Skin epidermis (tissue), 12 donors: Measurements from ENCODE around the gene RAVER2.
A peak's percentile ranks its signal among the peaks of the same experiment; 100 is the strongest.
"Not testable (repeated sequence)": the region's sequence is repeated elsewhere in the genome, so short reads cannot be mapped to it uniquely, and the experiment has no call there.

Experiments
- H3K27ac ChIP-seq, 21 experiments: fragments of 200-600 bp; sonication (generic) in 11 of 21; one replicate each; pipeline ENCODE4 v1.5.0; 2020; ENCODE audit warnings: mild to moderate bottlenecking in 3 of 21, inconsistent platforms in 2 of 21, moderate library complexity in 2 of 21
- H3K4me3 ChIP-seq, 7 experiments: fragments of 200-600 bp; sonication (generic) in 2 of 7; one replicate each; pipeline ENCODE4 v1.5.0; 2020; ENCODE audit warnings: inconsistent platforms in 2 of 7, mild to moderate bottlenecking in 2 of 7, moderate library complexity in 1 of 7

RAVER2 gene, protein sequence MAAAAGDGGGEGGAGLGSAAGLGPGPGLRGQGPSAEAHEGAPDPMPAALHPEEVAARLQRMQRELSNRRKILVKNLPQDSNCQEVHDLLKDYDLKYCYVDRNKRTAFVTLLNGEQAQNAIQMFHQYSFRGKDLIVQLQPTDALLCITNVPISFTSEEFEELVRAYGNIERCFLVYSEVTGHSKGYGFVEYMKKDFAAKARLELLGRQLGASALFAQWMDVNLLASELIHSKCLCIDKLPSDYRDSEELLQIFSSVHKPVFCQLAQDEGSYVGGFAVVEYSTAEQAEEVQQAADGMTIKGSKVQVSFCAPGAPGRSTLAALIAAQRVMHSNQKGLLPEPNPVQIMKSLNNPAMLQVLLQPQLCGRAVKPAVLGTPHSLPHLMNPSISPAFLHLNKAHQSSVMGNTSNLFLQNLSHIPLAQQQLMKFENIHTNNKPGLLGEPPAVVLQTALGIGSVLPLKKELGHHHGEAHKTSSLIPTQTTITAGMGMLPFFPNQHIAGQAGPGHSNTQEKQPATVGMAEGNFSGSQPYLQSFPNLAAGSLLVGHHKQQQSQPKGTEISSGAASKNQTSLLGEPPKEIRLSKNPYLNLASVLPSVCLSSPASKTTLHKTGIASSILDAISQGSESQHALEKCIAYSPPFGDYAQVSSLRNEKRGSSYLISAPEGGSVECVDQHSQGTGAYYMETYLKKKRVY

DNA sequence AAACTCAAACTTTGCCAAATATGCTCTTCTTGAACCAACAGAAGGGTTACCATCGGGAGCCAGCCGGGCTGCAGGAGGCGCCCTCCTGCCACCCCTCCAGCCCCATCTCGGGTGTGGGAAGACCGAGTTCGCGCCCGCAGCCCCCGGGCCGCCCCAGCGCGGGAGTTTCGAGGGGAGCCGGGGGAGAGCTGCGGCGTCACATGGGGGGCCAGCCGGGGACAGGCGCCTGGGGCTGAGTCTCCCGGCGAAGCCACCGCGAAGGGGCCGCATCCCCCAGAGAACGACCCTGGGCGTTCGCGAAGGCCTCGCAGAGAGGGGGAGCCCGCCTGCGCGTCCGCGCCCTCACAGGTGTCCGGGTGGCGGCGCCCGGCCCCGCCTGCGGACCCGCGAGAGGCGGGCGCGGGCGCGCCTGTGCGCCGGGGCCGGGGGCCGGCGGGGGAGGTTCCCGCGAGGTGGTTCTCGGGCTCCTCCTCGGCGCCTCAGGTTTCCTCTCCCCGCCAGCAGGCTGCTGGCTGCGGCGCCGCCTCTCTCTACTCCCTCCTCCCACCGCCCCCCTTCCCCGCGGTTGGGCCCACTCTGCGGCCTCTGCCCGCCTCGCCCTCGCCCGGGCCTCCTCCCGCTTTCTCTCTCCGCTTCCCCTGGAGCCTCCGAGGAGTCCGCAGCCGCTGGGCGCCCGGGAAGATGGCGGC, at the start of gene RAVER2:
Gene RAVER2 (plus strand): TSS at position 584 of the 689 bp plus-strand sequence. CDS start 98 bp downstream, at position 682.
- H3K27ac ChIP-seq: peak within 1 kb of the TSS in 18 of 21 experiments; percentile 13 to 88 (median 72)
- peak within 1 kb of the TSS; percentile 53 to 85 (median 80) for H3K4me3 ChIP-seq

DNA sequence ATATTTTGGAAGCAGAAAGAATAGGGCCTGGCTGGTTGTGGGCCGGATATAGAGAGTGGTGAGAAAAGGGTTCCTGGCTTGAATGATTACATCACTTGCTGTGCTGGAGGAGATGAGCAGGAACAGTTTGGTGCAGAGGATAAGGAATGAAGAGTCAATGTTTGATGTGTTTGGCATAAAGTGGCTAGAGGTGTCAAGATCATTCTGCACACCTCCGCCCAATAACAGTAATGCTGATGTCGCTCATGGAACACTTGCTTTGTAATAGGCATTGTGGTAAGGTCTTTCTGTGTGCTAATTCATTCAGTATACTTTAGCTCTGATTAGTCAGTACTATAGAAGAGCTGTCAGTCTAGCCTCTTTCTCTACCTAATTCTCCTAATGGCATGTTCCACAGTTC, 48.0 kb upstream of the RAVER2 start:
- no peak overlapping the region for H3K4me3 ChIP-seq
- no peak overlapping the region for H3K27ac ChIP-seq

DNA sequence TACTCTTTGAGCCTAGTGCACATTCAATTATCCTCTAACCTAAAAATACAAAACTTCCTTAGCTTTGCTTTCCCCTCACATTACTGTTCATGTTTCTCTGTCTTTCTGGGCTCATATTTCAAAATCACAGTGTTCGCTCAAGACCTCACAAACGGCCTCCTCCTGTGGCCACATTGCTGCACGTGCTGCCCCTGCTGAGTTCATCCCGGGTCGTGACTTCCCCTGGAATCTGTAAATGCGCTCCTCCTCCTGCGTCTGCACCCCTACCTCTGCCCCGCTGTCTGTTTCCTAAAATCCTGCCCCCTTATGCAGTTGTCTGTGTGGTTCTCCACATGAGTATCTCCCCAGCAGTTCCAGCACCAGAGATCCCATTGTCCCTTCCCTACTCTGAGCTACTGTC, 45.5 kb upstream of the RAVER2 start:
- H3K4me3 ChIP-seq: no peak overlapping the region
- H3K27ac ChIP-seq: no peak overlapping the region

DNA sequence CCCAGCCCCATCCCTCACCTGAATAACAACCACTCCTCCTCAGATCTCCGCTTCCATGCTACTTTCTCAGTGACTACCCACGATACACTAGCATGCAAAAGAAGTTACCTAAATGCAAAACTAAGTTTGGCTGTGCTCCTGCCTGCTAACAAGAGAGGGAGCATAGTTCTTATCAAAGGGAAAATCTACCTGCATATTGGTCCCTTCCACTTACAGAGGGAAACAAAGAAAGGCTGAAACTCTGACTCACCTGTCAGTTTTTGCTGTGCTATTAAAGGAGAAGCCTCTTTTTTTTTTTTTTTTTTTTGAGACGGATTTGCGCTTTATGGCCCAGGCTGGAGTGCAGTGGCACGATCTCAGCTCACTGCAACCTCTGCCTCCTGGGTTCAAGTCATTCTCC, 43.8 kb upstream of the RAVER2 start:
- no peak overlapping the region for H3K27ac ChIP-seq
- H3K4me3 ChIP-seq: no peak overlapping the region

DNA sequence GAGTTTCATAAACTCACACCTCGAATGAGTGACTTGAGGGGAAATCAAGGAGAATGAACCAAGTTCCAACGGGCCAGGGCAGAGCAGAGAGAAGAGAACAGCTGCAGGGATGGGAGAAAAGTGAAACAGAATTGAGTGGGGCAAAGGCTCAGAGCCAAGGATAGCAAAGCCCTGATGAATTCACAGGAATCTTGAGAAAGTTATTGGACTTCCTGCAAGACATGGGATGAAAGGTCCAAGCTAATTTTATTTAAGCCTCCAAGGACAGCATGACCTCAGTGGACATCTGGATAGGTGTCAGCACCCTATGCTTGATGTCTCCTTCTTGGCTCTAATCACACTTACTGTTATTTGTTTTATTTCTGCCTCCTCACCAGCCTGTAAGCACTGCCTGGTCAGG, 43.0 kb upstream of the RAVER2 start:
- Histone ChIP-seq H3K27ac (no peak overlapping the region), H3K4me3 (no peak overlapping the region)

DNA sequence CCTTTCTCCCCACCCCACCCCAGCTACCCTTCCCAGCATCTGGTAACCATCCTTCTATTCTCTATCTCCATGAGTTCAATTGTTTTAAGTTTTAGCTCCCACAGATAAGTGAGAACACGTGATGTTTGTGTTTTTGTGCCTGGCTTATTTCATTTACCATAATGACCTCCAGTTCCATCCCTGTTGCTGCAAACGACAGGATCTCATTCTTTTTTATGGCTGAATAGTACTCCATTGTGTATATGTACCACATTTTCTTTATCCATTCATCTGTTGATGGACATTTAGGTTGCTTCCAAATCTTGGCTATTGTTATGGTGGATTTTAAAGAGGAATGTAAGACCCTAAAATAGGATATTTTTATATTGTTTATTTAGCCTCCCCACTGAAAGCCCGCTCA, 42.2 kb upstream of the RAVER2 start:
- not testable (repeated sequence) for H3K27ac ChIP-seq, H3K4me3 ChIP-seq

DNA sequence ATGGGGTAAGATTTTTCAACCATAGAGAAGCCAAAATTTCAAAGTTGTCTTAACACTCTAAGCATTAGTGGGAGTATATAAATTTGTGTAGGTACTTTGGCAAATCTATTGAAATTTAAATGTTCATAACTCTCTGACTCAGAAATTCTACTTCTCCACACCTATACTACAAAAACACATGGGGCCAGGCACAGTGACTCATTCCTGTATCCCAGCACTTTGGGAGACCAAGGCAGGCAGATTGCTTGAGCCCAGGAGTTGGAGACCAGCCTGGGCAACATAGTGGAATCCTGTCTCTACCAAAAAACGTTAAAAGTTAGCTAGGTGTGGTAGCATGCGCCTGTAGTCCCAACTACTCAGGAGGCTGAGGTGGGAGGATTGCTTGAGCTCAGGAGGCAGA, 41.3 kb upstream of the RAVER2 start:
- no peak overlapping the region for H3K27ac ChIP-seq
- no peak overlapping the region for H3K4me3 ChIP-seq

DNA sequence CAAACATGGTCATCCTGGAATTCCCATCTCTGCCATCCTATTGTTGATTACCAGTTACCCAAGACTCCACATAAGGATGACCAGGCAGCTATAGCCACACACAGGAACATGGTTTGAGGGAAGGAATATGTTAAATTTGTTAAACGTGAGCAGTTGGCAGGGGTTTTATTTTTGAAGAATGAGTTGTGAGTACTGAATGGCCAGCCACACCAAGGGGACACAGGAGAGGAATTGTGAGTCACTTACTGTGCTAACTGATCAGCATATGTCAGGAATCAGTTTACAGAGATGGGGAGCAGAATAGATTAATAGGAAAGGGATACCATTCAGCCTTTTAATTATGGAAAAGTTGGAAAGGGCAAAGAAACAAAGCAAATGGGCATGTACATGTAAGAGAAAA, 39.3 kb upstream of the RAVER2 start:
- H3K27ac ChIP-seq: no peak overlapping the region
- no peak overlapping the region for H3K4me3 ChIP-seq

DNA sequence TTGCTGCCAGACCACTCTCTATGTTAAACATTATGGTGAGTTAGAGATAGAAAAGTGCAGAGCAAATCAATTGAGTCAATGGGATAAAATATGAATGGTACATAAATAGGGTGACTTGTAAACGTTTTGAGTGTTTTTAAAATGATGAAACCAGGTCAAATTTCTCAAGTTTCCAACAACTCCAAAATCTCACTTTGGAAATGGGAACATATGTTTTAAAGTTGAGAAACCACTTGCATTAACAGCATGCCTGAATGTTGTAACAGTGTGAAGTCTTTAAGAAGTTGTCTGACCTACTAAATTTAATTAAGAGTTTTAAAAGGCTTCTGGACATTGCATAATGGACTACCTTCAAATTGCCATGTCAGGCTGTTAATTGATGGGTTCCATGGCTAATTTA, 33.6 kb upstream of the RAVER2 start:
- no peak overlapping the region for H3K27ac ChIP-seq
- H3K4me3 ChIP-seq: no peak overlapping the region

DNA sequence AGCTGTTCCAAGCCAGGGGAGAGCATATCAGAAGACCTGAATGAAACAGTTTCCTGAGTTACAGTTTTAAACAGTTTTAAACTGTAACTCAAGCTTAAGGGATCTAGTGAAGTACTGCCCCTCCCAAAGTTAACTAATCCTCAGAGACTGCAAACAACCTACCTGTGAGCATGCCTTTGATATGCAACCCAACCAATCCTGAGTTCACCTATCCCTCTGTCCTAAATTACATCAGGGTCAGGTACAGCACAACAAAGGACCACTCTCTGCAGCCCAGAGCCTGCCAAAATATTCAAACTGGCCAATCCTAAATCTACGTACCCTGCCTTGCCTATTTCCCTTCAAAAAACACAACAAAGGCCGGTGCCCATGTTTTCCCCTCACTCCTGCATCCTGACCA, 32.8 kb upstream of the RAVER2 start:
- Histone ChIP-seq H3K27ac (no peak overlapping the region), H3K4me3 (no peak overlapping the region)

DNA sequence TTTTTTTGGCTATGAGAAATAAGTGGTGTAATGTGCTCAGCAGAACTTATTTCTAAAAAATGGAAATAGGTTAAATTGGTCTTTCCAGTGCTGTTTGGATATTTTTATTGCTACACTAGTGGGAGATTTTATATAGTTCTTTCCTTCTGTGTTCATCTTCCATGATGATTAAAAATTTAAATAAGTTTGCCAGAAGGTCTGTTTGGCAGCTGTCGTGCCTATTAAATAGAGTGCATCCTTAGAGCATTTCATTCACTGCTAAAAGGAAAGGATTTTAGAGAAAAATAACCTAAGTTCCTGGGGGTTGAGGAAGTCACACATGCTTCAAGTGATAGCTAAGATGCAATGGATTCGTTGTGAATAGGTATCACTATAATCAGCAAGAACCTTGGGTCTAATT, 29.7 kb upstream of the RAVER2 start:
- H3K4me3 ChIP-seq: no peak overlapping the region

DNA sequence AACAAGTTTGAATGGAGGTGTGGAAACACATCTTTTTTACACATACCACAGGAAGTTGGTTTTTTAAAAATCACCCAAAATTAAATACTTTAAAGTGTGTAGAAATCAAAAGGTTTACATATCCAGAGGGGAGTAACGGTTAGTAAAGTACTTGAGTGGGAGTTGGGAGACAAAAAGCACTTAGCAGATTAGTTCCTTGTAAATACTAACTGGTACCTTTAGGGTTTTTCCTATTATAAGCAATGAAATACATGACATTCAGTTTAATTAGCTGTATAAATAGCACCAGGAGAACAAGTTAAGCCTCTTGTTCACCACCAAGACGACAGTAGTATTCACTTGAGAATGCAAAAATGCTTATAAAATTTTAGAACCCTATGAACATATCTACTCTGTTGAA, 23.7 kb upstream of the RAVER2 start:
- H3K4me3 ChIP-seq: no peak overlapping the region
- H3K27ac ChIP-seq: no peak overlapping the region

More for the DNA sequence above, 29.7 kb upstream of the RAVER2 start:
- no peak overlapping the region for H3K27ac ChIP-seq

DNA sequence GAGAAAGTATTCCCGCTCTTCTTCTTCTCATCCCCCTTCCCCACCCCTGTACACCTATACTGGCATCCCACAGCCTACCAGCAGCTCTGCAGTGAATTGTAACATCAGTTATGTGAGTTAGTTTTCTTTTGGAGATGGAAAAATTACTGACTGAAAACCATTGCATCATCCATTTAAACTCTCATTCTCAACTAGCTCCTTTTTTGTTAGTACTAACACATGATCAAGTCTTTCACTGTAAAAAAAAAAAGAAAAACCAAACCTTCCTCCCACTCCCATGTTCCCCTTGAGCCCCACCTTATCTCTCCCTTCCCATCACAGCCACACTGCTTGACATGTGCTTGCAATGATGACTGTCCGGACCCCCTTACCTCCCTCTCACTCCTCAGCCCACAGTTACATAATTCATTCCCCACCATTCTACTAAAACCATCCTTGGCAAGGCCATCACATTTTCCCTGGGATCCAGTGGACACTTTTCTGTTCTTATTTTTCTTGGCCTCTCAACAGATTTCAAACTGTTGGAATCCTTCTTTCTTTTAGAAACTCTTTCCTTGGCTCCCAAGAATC, 23.2 kb upstream of the RAVER2 start:
- Histone ChIP-seq H3K27ac (no peak overlapping the region), H3K4me3 (no peak overlapping the region)

DNA sequence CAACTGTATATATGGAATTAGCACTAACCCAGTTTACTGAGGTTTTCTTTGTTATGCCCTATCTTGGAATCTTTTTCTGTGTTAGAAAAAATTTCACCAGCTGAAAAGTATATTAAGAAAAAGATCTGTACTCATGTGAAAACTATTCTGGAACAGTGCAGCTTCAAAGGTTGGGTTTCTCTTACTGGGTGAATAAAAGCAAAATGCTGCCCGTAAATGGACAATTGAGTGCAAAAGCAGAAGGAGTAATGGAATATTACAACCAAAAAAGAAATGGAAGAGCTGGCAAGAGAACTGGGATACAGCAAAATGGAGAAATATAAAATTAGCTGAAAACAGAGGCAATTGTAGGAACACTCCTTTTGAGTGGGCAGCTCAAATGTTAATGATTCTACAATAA, 17.0 kb upstream of the RAVER2 start:
- Histone ChIP-seq H3K27ac (no peak overlapping the region), H3K4me3 (no peak overlapping the region)

DNA sequence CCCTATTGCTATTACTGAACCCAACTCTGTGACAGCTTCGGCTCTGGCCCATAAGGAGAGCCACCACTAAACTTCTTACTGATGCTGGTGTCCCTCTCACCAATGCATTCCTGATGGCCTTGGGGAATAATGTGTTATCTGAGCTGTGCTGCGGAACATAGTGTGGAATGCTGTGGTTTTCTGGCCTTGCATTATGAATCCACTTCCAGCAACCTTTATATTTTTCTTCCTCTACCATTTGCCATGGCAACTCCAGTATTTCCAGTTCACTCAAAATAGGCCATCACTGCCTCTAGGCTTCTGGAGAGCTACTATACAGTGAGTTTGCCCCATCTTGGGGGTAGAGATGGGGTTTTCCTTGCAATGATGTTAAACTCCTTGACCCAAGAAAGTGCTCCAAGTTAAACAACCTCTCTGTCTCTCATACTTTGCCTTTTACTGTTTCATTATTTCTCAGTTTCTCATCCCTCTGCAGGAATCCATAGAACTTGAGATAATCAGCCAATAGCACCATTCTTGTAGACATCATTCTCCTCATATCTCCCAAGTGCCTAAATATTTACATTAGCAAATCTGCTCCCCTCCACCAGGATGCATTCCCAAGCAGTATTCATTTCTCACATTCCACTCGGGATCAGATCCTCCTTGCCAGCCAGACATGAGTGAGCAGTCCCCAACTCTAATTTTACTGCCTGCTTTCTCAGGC, 11.1 kb upstream of the RAVER2 start:
- no peak overlapping the region for H3K4me3 ChIP-seq
- H3K27ac ChIP-seq: no peak overlapping the region

DNA sequence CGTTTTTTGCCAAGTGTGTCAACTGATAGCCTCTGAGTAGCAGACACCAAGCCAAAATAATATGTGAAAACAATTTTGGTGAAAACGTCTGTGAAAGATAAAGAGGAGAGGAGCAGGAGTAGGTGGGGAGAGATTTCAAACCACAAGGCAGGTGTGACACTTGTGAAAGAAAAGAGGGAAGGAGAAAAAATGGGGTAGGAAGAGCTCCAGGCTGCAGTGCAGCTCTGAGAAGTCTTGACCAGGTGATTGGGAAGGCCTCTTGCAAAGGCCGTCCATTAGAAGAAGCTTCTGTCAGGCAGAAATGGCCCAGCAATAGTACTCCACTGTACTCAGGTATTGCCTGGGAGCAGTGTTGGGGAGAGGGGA, 10.6 kb upstream of the RAVER2 start:
- H3K4me3 ChIP-seq: no peak overlapping the region
- no peak overlapping the region for H3K27ac ChIP-seq

DNA sequence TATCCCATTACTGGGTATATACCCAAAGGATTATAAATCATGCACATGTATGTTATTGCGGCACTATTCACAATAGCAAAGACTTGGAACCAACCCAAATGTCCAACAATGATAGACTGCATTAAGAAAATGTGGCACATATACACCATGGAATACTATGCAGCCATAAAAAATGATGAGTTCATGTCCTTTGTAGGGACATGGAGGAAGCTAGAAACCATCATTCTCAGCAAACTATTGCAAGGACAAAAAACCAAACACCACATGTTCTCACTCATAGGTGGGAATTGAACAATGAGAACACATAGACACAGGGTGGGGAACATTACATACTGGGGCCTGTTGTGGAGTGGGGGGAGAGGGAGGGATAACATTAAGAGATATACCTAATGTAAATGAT, 4.2 kb upstream of the RAVER2 start:
- not testable (repeated sequence) for H3K4me3 ChIP-seq, H3K27ac ChIP-seq

DNA sequence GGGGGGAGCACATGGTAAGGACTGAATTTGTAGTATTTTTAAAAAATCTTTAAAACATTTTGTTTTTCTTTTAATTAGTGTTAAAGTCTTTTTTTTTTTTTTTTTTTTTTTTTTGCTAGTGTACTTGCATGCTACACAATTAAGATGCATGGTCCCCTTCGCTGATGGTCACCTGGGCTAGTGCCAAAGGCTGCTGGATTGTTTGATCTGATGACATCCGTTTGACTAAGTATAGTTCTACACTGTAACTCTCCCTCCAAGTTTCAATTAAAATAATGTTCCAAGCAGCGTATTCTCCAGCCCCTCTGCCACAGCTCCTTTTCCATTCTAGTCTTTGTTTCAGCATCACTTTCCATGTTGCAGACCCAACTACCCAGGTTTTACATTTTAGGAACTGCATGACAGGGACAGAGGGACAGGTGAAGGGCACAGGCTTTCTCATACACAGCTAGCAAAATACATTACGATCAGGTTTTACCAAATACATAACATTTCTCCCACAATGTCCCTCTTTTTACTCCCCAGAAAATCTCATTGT, 852 bp upstream of the RAVER2 start:
- H3K27ac ChIP-seq: peak overlapping the region in 3 of 21 experiments; percentile 69 to 84 (median 69)

DNA sequence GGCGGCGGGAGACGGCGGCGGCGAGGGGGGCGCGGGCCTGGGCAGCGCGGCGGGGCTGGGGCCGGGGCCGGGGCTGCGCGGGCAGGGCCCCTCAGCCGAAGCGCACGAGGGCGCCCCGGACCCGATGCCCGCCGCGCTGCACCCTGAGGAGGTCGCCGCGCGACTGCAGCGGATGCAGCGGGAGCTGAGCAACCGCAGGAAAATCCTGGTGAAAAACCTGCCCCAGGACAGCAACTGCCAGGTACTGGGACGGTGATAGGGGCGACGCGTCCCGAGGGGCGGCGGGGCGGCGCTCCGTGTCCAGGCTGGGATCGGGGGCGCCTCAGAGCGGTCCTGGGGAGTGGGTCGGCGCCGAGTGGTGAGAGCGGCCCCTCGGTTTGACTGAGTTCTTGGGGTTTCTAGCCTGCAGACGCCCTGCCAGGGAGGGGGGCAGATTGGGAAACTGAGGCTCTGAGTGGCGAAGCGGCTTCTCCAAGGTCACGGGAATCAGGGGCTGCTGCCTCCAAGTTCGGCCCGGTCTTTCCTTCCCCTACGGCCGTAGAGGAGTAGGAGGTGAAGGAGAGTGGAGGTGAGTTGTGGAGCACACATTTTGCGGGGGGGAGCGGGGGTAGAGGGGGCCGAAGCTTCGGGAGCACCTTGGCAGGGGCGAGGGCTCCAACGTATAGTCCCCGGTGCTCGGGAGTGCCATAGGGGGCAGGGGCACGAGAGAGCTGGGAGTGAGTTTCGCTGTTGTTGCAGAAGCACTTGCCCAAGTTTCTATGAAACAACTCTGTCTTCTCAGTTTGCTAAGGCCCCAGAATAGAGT, 508 bp downstream of the RAVER2 start:
- peak overlapping the region; percentile 53 to 85 (median 80) for H3K4me3 ChIP-seq

More for the DNA sequence above, 852 bp upstream of the RAVER2 start:
- peak overlapping the region; percentile 53 to 85 (median 80) for H3K4me3 ChIP-seq

More for the DNA sequence above, 508 bp downstream of the RAVER2 start:
- H3K27ac ChIP-seq: peak overlapping the region in 18 of 21 experiments; percentile 13 to 88 (median 72)
